ENCODE results near the gene POLR2B.

POLR2B gene

DNA sequence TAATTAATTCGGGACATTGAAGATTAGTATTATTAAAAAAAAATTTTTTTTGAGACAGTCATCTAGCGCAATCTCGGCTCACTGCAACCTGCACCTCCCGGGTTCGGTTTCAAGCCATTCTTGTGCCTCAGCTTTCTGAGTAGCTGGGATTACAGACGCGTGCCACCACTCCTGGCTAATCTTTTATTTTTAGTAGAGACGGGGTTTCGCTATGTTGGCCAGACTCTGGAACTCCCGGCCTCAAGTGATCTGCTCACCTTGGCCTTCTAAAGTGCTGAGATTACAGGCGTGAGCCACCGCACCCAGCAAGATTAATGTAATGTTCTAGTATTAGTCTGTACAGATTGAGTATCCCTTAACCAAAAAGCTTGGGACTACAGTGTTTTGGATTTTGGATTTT, 38.3 kb upstream of the POLR2B start:
- DNase-seq (ENCODE audit: low spot score), result no peak
- no peak overlapping the region for H3K27ac ChIP-seq (ENCODE audit: poor library complexity, severe bottlenecking)

DNA sequence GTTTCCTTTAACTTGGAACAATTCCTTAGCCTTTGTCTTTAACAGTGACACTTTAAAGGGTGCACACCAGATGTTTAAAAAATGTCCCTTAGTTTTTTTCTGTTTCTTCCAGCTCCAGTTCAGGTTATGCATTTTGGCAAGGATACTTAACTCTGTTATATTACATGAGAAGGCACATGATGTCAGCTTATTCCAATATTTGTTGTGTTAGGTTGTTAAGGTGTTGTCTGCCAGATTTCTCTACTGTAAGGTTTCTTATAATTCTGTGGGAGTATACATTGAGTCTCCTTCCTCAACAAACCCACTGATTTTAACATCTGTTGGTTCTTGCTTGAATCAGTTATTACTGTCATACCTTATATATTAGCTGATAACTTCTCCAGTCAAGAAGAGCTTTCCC, 37.7 kb upstream of the POLR2B start:
- no peaks in the 10 kb centered on the region for H3K9me3 ChIP-seq (ENCODE audit: severe bottlenecking)
- ATAC-seq (ENCODE audit: low read depth) (no peak), DNase-seq (ENCODE audit: low spot score) (no peak)
- no peak overlapping the region for H3K4me3 ChIP-seq (ENCODE audit: severe bottlenecking)
- no peaks in the 10 kb centered on the region for H3K27me3 ChIP-seq (ENCODE audit: insufficient read depth, poor library complexity, severe bottlenecking)
- TF ChIP-seq, protein P1, sequence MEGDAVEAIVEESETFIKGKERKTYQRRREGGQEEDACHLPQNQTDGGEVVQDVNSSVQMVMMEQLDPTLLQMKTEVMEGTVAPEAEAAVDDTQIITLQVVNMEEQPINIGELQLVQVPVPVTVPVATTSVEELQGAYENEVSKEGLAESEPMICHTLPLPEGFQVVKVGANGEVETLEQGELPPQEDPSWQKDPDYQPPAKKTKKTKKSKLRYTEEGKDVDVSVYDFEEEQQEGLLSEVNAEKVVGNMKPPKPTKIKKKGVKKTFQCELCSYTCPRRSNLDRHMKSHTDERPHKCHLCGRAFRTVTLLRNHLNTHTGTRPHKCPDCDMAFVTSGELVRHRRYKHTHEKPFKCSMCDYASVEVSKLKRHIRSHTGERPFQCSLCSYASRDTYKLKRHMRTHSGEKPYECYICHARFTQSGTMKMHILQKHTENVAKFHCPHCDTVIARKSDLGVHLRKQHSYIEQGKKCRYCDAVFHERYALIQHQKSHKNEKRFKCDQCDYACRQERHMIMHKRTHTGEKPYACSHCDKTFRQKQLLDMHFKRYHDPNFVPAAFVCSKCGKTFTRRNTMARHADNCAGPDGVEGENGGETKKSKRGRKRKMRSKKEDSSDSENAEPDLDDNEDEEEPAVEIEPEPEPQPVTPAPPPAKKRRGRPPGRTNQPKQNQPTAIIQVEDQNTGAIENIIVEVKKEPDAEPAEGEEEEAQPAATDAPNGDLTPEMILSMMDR (IDR thresholded peaks at IDR 0.05; ENCODE audit: poor library complexity, severe bottlenecking), result no peak
- H3K4me1 ChIP-seq (ENCODE audit: insufficient read depth, poor library complexity, severe bottlenecking), result peaks cover 9% of the 10 kb centered on the region
- H3K36me3 ChIP-seq (ENCODE audit: low read depth), result peaks cover 13% of the 10 kb centered on the region; the same call in 1 of the 2 replicates
- no peak overlapping the region for H3K27ac ChIP-seq (ENCODE audit: poor library complexity, severe bottlenecking)

More for the DNA sequence above, 38.3 kb upstream of the POLR2B start:
- Histone ChIP-seq H3K4me3 (ENCODE audit: severe bottlenecking) (no peak overlapping the region), H3K27me3 (ENCODE audit: insufficient read depth, poor library complexity, severe bottlenecking) (no peaks in the 10 kb centered on the region), H3K9me3 (ENCODE audit: severe bottlenecking) (no peaks in the 10 kb centered on the region), H3K36me3 (ENCODE audit: low read depth) (peaks cover 13% of the 10 kb centered on the region; the same call in 1 of the 2 replicates), H3K4me1 (ENCODE audit: insufficient read depth, poor library complexity, severe bottlenecking) (peaks cover 9% of the 10 kb centered on the region)
- ATAC-seq (ENCODE audit: low read depth), result no peak
- TF ChIP-seq, protein P1 (IDR thresholded peaks at IDR 0.05; ENCODE audit: poor library complexity, severe bottlenecking), result no peak

DNA sequence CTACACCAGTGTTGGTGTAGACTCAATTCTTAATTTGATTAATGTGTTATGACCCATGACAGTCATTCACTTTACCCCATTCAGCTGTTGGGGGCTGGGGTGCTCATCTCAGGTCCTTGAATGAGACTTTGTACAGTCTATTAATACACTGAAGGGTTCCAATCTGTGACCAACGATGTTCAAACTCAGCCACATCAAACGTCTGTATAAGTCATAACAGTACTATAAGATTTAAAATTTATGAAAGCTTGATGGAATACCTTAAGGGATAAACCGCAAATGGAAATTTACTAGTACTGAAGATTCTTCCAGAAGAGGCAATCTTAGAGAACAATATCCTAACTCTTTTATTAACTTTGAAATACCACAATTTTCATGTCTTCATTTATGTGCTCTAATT, 37.3 kb upstream of the POLR2B start:
- DNase-seq (ENCODE audit: low spot score) (no peak), ATAC-seq (ENCODE audit: low read depth) (no peak)
- no peaks in the 10 kb centered on the region for H3K27me3 ChIP-seq (ENCODE audit: insufficient read depth, poor library complexity, severe bottlenecking)
- TF ChIP-seq, protein P1 (IDR thresholded peaks at IDR 0.05; ENCODE audit: poor library complexity, severe bottlenecking), result no peak
- H3K9me3 ChIP-seq (ENCODE audit: severe bottlenecking), result no peaks in the 10 kb centered on the region
- no peak overlapping the region for H3K4me3 ChIP-seq (ENCODE audit: severe bottlenecking)
- peaks cover 13% of the 10 kb centered on the region; the same call in 1 of the 2 replicates for H3K36me3 ChIP-seq (ENCODE audit: low read depth)
- no peak overlapping the region for H3K27ac ChIP-seq (ENCODE audit: poor library complexity, severe bottlenecking)
- peaks cover 9% of the 10 kb centered on the region for H3K4me1 ChIP-seq (ENCODE audit: insufficient read depth, poor library complexity, severe bottlenecking)

DNA sequence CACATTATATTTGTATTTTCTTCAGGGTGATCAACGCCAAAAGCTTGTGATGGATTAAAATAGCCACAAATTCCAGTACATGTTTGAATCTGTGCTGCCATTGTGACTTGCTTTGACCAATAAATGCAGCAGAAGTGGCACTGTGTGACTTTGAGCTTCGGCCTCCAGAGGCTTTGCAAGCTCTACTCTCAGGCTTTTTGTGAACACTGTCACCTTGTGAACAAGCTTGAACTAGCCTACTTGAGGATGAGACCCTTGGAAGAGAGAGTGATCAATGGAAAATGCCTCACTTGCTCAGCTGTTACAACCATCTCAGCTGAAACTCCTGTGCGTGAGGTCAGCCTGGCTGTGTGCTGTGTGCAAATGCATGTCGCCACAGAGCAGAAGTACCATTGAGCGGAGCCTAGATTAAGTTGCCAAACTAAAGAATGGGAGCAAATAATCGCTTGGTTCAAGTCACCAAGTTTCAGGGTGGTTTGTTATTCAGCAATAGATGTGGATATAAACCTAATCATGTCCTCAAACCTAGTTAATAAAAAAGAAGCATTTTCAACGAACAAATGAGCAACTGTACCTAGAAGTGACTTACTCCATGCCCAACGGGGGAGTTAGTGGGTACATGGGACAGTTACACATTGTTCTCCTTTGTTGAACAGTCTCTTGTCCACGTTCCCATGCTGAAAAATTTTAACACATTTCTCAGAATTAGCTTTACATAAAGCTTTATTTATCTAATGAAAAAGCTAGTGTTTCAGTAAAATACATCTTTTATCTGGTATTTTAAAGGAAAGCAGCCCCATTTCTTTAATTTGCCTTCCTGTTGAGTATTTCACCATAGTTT, 24.8 kb upstream of the POLR2B start:
- no peak for ATAC-seq (ENCODE audit: low read depth)
- H3K4me3 ChIP-seq (ENCODE audit: severe bottlenecking), result no peak overlapping the region
- no peak overlapping the region for H3K27ac ChIP-seq (ENCODE audit: poor library complexity, severe bottlenecking)
- TF ChIP-seq, protein P1 (IDR thresholded peaks at IDR 0.05; ENCODE audit: poor library complexity, severe bottlenecking), result no peak
- no peaks in the 10 kb centered on the region for H3K9me3 ChIP-seq (ENCODE audit: severe bottlenecking)
- no peak for DNase-seq (ENCODE audit: low spot score)
- no peaks in the 10 kb centered on the region for H3K27me3 ChIP-seq (ENCODE audit: insufficient read depth, poor library complexity, severe bottlenecking)
- no peaks in the 10 kb centered on the region for H3K36me3 ChIP-seq (ENCODE audit: low read depth)
- peaks cover 3% of the 10 kb centered on the region for H3K4me1 ChIP-seq (ENCODE audit: insufficient read depth, poor library complexity, severe bottlenecking)

DNA sequence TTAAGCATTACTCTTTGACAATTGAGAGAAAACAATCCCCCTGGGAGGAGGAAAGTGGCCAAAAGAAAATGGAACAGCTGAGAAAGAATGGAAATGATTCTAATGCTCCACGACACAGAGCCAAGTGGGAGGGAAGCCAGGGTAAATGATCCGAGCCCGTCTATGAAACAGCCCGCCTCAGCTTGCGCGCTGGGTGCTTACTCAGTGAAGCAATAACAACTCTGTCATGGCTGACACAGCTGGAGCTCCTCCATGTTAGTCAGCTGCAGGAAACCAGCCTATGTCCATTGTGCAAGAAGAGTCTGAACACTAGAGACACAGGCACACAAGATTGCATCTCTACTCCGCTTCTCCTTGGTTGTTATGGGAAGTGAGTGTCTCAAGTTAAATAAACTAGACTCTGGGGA, 20.6 kb upstream of the POLR2B start:
- H3K4me3 ChIP-seq (ENCODE audit: severe bottlenecking), result no peak overlapping the region
- ATAC-seq (ENCODE audit: low read depth), result peak; percentile 92
- TF ChIP-seq, protein P1 (IDR thresholded peaks at IDR 0.05; ENCODE audit: poor library complexity, severe bottlenecking), result no peak

More for the DNA sequence above, 20.6 kb upstream of the POLR2B start:
- Histone ChIP-seq H3K36me3 (ENCODE audit: low read depth) (peaks cover 14% of the 10 kb centered on the region), H3K9me3 (ENCODE audit: severe bottlenecking) (no peaks in the 10 kb centered on the region), H3K27me3 (ENCODE audit: insufficient read depth, poor library complexity, severe bottlenecking) (no peaks in the 10 kb centered on the region), H3K4me1 (ENCODE audit: insufficient read depth, poor library complexity, severe bottlenecking) (peaks cover 3% of the 10 kb centered on the region), H3K27ac (ENCODE audit: poor library complexity, severe bottlenecking) (no peak overlapping the region)
- DNase-seq (ENCODE audit: low spot score), result no peak
